AG08396 (cell line): ENCODE data around the gene HES2.
A peak's percentile ranks its signal among the peaks of the same experiment; 100 is the strongest.
"Not testable (repeated sequence)": the region's sequence is repeated elsewhere in the genome, so short reads cannot be mapped to it uniquely, and the experiment has no call there.

ENCODE experiments used
- DNase-seq: peaks from one replicate; pipeline ENCODE4 v3.0.0; 2012; ENCODE audit warnings: low spot score, mixed read lengths

The HES2 gene

GRCh38 chr1:6416906-6417305, 2.8 kb downstream of the HES2 start:
- no peak for DNase-seq

DNA sequence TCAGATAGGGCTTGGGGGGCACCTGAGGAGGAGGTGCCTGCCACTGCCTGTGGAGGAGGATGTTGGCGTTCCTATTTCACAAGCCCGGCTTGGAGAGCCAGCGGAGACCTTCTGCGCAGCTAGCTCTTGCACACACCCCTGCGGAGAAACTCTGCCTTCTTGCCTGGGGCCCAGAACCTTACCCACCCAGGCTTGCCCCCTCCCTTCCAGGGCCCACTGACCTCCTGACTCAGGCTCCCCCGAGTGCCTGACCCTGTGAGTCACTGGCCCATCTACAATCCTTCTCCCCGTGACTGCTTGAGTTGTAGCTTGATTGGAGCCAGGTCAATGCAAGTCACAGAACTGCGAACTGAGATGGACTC, 3.4 kb downstream of the HES2 start:
- no peak for DNase-seq

- no peak for DNase-seq
These were observed 4.7 kb downstream of the HES2 start for GRCh38 chr1:6414881-6415626.

- DNase-seq = peak; percentile 80
These were observed 5.3 kb downstream of the HES2 start for GRCh38 chr1:6414443-6414844.

GRCh38 chr1:6412896-6413295, 6.8 kb downstream of the HES2 start:
- DNase-seq = no peak

GRCh38 chr1:6410248-6410893, 9.3 kb downstream of the HES2 start:
- no peak for DNase-seq

DNA sequence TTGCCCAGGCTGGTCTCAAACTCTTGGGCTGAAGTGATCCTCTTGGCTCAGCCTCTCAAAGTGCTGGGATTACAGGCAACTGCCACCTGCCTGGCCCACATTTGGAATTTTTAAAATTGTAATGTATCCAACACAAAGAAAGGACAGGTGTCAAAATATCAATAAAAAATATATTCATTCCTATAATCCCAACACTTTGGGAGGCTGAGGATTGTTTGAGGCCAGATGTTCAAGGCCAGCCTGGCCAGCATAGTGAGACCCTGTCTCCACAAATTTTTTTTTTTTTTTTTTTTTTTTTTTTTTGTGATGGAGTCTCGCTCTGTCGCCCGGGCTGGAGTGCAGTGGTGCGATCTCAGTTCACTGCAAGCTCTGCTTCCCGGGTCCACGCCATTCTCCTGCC, 10.0 kb downstream of the HES2 start:
- no peak for DNase-seq

DNA sequence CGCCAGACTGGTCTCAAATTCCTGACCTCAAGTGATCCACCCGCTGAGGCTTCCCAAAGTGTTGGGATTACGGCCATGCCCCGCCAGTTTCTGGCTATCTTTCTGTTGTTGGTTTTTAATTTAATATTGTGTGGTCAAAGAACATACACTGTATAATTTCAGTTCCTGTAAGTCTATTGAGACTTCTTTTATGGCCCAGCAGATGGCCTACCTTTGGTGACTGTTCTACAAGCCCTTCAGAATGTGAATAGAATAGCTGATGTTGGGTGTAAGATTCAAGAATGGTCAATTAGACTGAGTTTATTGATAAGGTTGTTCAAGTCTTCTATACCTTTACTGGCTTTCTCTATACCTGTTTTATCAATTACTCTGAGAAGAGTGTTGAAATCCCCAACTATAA, 10.7 kb downstream of the HES2 start:
- no peak for DNase-seq

GRCh38 chr1:6408023-6408422, 11.7 kb downstream of the HES2 start:
- DNase-seq = no peak

GRCh38 chr1:6401673-6402072, 18.0 kb downstream of the HES2 start:
- DNase-seq = no peak

- DNase-seq = no peak
These were observed 20.4 kb downstream of the HES2 start for GRCh38 chr1:6399294-6399693.

- DNase-seq = no peak
These were observed 21.8 kb downstream of the HES2 start for GRCh38 chr1:6397844-6398441.

DNA sequence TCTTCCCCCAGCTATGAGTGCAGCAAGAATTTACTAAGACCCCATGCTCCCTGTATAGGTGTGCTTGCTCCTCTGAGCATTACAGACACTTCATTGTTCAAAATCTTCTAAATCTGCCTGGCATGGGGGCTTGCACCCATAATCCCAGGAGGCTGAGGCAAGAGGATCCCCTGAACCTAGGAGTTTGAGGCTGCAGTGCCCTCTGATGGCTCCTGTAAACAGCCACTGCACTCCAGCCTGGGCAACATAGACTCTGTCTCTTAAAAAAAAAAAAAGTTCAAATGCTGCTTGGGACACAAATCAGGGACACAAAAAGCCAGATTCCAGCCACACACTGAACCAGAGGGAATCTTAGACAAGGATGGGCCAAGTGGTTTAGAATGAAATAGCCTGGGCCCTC, 22.7 kb downstream of the HES2 start:
- no peak for DNase-seq

GRCh38 chr1:6395781-6396244, 23.9 kb downstream of the HES2 start:
- DNase-seq = not testable (repeated sequence)

DNA sequence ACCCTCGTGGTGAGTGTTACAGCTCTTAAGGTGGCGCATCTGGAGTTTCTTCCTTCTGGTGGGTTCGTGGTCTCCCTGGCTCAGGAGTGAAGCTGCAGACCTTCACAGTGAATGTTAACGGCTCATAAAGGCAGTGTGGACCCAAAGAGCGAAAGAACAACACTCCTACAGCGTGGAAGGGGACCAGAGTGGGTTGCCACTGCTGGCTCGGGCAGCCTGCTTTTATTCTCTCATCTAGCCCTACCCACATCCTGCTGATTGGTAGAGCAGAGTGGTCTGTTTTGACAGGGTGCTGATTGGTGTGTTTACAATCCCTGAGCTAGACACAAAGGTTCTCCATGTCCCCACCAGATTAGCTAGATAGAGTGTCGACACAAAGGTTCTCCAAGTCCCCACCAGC, 24.6 kb downstream of the HES2 start:
- not testable (repeated sequence) for DNase-seq

DNA sequence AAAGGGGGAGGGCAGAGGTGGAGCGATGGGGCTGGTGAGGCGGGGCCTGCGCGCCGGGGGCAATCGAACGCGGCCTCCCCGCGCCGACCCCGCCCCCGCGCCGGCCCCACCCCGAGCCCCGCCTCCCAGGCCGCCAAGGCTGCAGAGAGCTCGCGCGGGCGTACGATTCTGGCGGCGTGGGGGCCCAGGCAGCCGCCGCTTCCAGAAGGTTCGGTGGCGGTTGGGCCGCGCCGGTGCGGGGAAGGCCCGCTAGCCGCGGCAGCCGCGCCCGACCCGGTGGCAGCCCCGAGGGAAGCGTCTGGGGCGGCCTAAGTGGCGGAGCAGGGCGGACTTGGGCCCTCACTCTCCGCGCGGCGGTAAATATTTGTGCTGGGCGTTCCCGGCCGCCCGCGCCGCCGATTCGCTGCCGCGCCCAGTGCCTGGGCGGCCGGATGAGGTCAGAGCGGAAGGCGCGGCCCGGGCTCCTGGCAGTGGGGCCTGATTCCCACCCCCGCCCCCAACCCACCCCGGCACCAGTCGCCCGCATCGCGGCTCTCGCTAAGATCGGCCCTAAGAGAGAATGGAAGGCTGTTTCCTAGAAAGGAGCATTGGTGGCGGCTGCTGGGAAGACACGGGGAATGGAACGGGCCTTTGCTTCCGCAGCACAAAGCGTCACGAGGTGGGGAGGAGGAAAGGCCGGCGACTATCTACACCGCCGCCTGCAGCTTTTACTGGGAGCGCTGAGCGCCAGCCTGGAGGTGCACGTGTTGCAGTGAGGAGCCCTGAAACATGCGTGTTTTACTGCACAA, 26.1 kb downstream of the HES2 start, which contains the start of gene ACOT7:
TSS of gene ACOT7 (minus strand) at position 368 of the 788 bp plus-strand sequence. CDS start 368 bp downstream, outside the sequence.
- peak; percentile 98 for DNase-seq

DNA sequence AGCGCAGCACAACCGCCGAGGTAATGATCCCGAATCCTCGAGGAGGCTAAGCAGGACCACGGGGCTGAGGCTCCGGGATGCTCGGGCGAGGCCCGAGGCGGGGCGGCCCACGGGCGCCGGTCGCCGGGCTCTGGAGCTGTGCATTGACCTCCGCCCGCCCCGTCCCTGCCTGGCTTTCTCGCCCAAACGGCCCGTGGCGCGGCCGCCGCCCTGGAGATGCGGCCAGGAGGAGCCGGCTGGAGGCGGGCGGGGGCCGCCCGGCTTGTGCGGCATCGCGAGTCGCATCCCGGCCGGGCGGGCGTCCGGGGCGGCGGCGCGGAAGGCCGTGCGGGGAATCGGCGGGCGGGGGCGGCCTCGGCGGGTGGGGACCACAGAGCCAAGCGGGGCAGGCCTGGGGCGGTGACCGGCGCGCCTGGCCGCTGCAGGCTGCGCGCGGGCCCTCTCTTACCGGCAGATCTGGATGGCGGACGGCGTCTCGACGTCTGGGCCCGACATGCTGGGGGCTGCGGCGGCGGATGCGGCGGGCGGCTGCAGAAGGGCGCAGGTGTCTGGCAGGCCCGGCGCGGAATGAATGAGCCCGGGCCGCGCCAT, 26.8 kb downstream of the HES2 start:
- DNase-seq = peak; percentile 59

- DNase-seq = no peak
These were observed 27.5 kb downstream of the HES2 start for GRCh38 chr1:6391951-6392808.

GRCh38 chr1:6389971-6390370, 29.7 kb downstream of the HES2 start:
- no peak for DNase-seq

GRCh38 chr1:6386371-6386949, 33.3 kb downstream of the HES2 start:
- no peak for DNase-seq
